H1 (cell line): Measurements from ENCODE around the gene TCF7L1.
"Not testable (repeated sequence)": the region's sequence is repeated elsewhere in the genome, so short reads cannot be mapped to it uniquely, and the experiment has no call there.

Experiments used
- BACH1 ChIP-seq: IDR thresholded peaks from 2 replicates; pipeline ENCODE4 v1.6.1; 2012; ENCODE audit warnings: low read length, improper control_type of control experiment
- CHD1 ChIP-seq: IDR thresholded peaks from 2 replicates; pipeline ENCODE4 v1.6.1; 2012; ENCODE audit warnings: low read depth, low read length, improper control_type of control experiment
- CHD2 ChIP-seq: IDR thresholded peaks from 2 replicates; pipeline ENCODE4 v1.6.1; 2012; ENCODE audit warnings: low read length, improper control_type of control experiment
- CTCF ChIP-seq, 3 experiments: IDR thresholded peaks; 1 replicate in 2 of 3; 2 replicates in 1 of 3; pipeline versions ENCODE4 v1.5.1 to v1.6.1; 2011; ENCODE audit warnings: low read length in 3 of 3, mild to moderate bottlenecking in 3 of 3, inconsistent platforms in 2 of 3, low read depth in 1 of 3, moderate library complexity in 1 of 3; ENCODE audit not compliant: insufficient read depth in 1 of 3; ENCODE audit errors: control extremely low read depth in 1 of 3
- EZH2 ChIP-seq: fragments of 200-600 bp; sonication (generic); IDR thresholded peaks from 2 replicates; pipeline ENCODE4 v1.7.1; 2012; ENCODE audit warnings: low read depth, mild to moderate bottlenecking, moderate library complexity, low read length, inconsistent platforms; ENCODE audit not compliant: severe bottlenecking
- HDAC6 ChIP-seq: IDR thresholded peaks from one replicate; pipeline ENCODE4 v1.7.1; 2012; ENCODE audit warnings: low read depth, mild to moderate bottlenecking, inconsistent platforms, low read length, moderate library complexity
- MAX ChIP-seq: IDR thresholded peaks from 2 replicates; pipeline ENCODE4 v1.6.1; 2012; ENCODE audit warnings: inconsistent platforms
- POLR2A ChIP-seq, 2 experiments: IDR thresholded peaks; 1 replicate in 1 of 2; 2 replicates in 1 of 2; pipeline ENCODE4 v1.6.1; 2011; ENCODE audit warnings: low read depth in 2 of 2, low read length in 2 of 2, mild to moderate bottlenecking in 2 of 2; ENCODE audit errors: control extremely low read depth in 1 of 2
- RAD21 ChIP-seq, 2 experiments: IDR thresholded peaks in 1 of 2; conservative IDR thresholded peaks in 1 of 2; 2 replicates each; pipeline ENCODE4 v1.6.1; 2011; ENCODE audit warnings: low read depth in 2 of 2, low read length in 2 of 2, improper control_type of control experiment in 1 of 2, inconsistent platforms in 1 of 2, mild to moderate bottlenecking in 1 of 2, moderate library complexity in 1 of 2
- RXRA ChIP-seq: IDR thresholded peaks from 2 replicates; pipeline ENCODE4 v1.6.1; 2011; ENCODE audit warnings: low read depth, mild to moderate bottlenecking, low read length, moderate library complexity; ENCODE audit not compliant: insufficient read depth

GRCh38 chr2:85315921-85316320 is 182.7 kb downstream of the TCF7L1 start:
- not testable (repeated sequence) for TF ChIP-seq CTCF (IDR thresholded peaks at IDR 0.05; ENCODE audit: control extremely low read depth in 1 of 3, insufficient read depth in 1 of 3, low read depth in 1 of 3, low read length in 3 of 3); EZH2; CHD1; HDAC6; CHD2; POLR2A (IDR thresholded peaks at IDR 0.05; ENCODE audit: control extremely low read depth in 1 of 2, low read depth in 2 of 2, low read length in 2 of 2); BACH1; RXRA; MAX; RAD21 (IDR thresholded peaks at IDR 0.05 in 1 of 2, conservative IDR thresholded peaks at IDR 0.05 in 1 of 2; ENCODE audit: low read depth in 2 of 2, low read length in 2 of 2)
